Kidney epithelial cell (primary cell): ENCODE data around the gene MYOT. TPM values are rescaled to one million over a fixed set of nuclear protein-coding genes. Genes with fewer than 3 reads are reported as not detected.

Experiments
- DNase-seq: peaks from one replicate; pipeline ENCODE4 v3.0.0-alpha.2; 2010; ENCODE audit warnings: low read depth
- H3K27me3 ChIP-seq: 2 replicates; pipeline ENCODE4 v1.6.0; 2011; ENCODE audit warnings: low read length; ENCODE audit not compliant: control insufficient read depth, insufficient read depth
- H3K36me3 ChIP-seq: 2 replicates; pipeline ENCODE4 v1.5.1; 2011; ENCODE audit warnings: low read length; ENCODE audit not compliant: control insufficient read depth, insufficient read depth
- H3K4me3 ChIP-seq: 2 replicates; pipeline ENCODE4 v1.5.1; 2011; ENCODE audit warnings: low read depth, mild to moderate bottlenecking, control low read depth, low read length
- total RNA-seq: library from RNA; depleted of rRNA; stranded (reverse); fragments of >200 nt; gene quantifications from 2 replicates; pipeline ENCODE4 v1.2.3, GENCODE V29; 2015
- TF ChIP-seq, protein P1 (sequence below): IDR thresholded peaks from 2 replicates; pipeline ENCODE4 v1.5.1; 2011; ENCODE audit warnings: mild to moderate bottlenecking, moderate library complexity, low read length, control low read depth, inconsistent platforms; ENCODE audit not compliant: insufficient read depth, poor library complexity, severe bottlenecking

Gene MYOT
- total RNA-seq: not detected in 2 replicates

- Histone ChIP-seq H3K36me3 (no peaks in the 10 kb centered on the region), H3K4me3 (no peak within 1 kb of the TSS), H3K27me3 (peaks cover 2% of the 10 kb centered on the region)
- no peak for DNase-seq
- TF ChIP-seq, protein P1, sequence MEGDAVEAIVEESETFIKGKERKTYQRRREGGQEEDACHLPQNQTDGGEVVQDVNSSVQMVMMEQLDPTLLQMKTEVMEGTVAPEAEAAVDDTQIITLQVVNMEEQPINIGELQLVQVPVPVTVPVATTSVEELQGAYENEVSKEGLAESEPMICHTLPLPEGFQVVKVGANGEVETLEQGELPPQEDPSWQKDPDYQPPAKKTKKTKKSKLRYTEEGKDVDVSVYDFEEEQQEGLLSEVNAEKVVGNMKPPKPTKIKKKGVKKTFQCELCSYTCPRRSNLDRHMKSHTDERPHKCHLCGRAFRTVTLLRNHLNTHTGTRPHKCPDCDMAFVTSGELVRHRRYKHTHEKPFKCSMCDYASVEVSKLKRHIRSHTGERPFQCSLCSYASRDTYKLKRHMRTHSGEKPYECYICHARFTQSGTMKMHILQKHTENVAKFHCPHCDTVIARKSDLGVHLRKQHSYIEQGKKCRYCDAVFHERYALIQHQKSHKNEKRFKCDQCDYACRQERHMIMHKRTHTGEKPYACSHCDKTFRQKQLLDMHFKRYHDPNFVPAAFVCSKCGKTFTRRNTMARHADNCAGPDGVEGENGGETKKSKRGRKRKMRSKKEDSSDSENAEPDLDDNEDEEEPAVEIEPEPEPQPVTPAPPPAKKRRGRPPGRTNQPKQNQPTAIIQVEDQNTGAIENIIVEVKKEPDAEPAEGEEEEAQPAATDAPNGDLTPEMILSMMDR: no peak
These were observed at the start of gene MYOT for GRCh38 chr5:137867664-137868063. Gene MYOT (plus strand): TSS chr5:137867860. CDS start chr5:137870652, 2,792 bp downstream.

GRCh38 chr5:137819766-137820165 lies 47.9 kb upstream of the MYOT start:
- TF ChIP-seq, protein P1: no peak
- Histone ChIP-seq H3K36me3 (no peaks in the 10 kb centered on the region), H3K27me3 (no peaks in the 10 kb centered on the region), H3K4me3 (no peak overlapping the region)
- no peak for DNase-seq

DNA sequence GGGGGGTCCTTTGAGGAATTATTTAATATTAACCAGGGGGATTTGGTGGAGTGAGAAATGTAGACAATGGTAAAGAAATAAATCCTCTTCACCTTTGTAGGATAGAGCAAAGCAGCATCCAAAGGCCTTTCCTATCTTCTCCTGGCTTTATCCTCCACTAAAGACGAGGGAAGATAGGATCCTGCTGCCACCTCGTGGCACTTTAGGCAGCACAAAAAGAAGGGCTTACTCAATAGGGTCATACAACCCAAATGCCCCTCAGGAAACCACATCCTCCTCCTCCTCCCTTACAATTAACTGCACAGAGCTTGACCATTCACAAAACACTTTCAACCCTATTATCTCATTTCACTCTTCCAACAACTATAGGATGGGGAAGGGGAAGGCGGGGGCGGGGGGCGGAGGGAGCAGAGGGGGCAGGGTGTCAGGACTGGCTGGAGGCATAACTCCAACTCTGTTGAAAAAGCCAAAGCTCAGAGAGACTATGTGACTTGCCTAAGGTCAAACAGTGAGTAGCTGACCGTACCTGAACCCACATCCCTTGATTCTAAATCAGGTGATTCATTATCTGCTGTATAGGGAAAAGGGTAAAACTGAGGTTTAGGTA lies 45.4 kb upstream of the MYOT start:
- H3K4me3 ChIP-seq: no peak overlapping the region
- no peaks in the 10 kb centered on the region for H3K36me3 ChIP-seq
- H3K27me3 ChIP-seq: no peaks in the 10 kb centered on the region
- TF ChIP-seq, protein P1: peak; percentile 77
- peak; percentile 16 for DNase-seq

DNA sequence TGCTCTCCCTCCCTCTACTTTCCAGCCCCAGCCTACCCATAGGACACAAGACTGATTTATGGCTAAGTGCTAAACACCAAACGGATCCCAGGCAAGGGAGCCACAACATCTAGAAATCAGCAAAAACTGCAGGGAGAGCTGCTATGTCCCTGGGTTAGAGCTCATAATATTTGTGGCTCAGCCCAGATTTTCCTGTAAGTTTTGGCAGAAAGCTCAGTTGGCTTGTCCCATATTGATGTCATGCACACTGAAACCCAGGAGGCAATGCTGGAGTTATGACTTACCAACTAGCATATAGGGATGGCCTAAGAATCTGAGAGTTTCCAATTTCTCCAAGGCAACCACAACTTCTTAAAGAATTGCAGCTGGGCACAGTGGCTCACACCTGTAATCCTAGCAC lies 44.7 kb upstream of the MYOT start:
- no peak overlapping the region for H3K4me3 ChIP-seq
- H3K27me3 ChIP-seq: no peaks in the 10 kb centered on the region
- TF ChIP-seq, protein P1: no peak
- no peaks in the 10 kb centered on the region for H3K36me3 ChIP-seq
- no peak for DNase-seq

- Histone ChIP-seq H3K27me3 (no peaks in the 10 kb centered on the region), H3K4me3 (no peak overlapping the region), H3K36me3 (no peaks in the 10 kb centered on the region)
- DNase-seq: no peak
- TF ChIP-seq, protein P1: no peak
These were observed 42.5 kb upstream of the MYOT start for GRCh38 chr5:137825165-137825564.

- DNase-seq: no peak
- Histone ChIP-seq H3K36me3 (no peaks in the 10 kb centered on the region), H3K4me3 (no peak overlapping the region), H3K27me3 (no peaks in the 10 kb centered on the region)
- TF ChIP-seq, protein P1: no peak
These were observed 41.6 kb upstream of the MYOT start for GRCh38 chr5:137826067-137826466.
